Tibial artery (tissue), 4 donors: ENCODE measurements around the gene ZNF511.

Experiments
- DNase-seq, 2 donors: peaks; one replicate each; pipeline ENCODE4 v3.0.0-alpha.2; 2019
- H3K27ac ChIP-seq, 2 donors: fragments of 200-600 bp; sonication (generic) in 1 of 2; 1 replicate in 1 of 2; 2 replicates in 1 of 2; pipeline ENCODE4 v1.5.1; 2018 to 2019; ENCODE audit warnings: mild to moderate bottlenecking in 1 of 2
- H3K27me3 ChIP-seq, 2 donors: fragments of 200-600 bp; sonication (generic) in 1 of 2; one replicate each; pipeline versions ENCODE4 v1.5.1 to v1.6.0; 2016 to 2019
- H3K36me3 ChIP-seq, 3 donors: fragments of 200-600 bp; sonication (generic) in 2 of 3; one replicate each; pipeline ENCODE4 v1.5.1; 2016 to 2019; ENCODE audit warnings: mild to moderate bottlenecking in 2 of 3
- H3K4me1 ChIP-seq, 4 donors: fragments of 200-600 bp; sonication (generic) in 2 of 4; 1 replicate in 3 of 4; 2 replicates in 1 of 4; pipeline ENCODE4 v1.5.1; 2016 to 2019
- H3K4me3 ChIP-seq, 2 donors: fragments of 200-600 bp; sonication (generic) in 1 of 2; 1 replicate in 1 of 2; 2 replicates in 1 of 2; pipeline ENCODE4 v1.5.1; 2018 to 2019; ENCODE audit warnings: mild to moderate bottlenecking in 2 of 2
- H3K9me3 ChIP-seq, 3 donors: fragments of 200-600 bp; sonication (generic) in 1 of 3; one replicate each; pipeline ENCODE4 v1.5.1; 2016 to 2019
- CTCF ChIP-seq, 2 experiments: fragments of 200-600 bp in 1 of 2; fragments of 450-650 bp in 1 of 2; IDR thresholded peaks; one replicate each; pipeline ENCODE4 v1.5.1; 2017 to 2019; ENCODE audit warnings: antibody characterized with exemption in 2 of 2, mild to moderate bottlenecking in 1 of 2, moderate library complexity in 1 of 2
- intact Hi-C: fragments of 100-400 bp; cut with DNase I; formaldehyde crosslinking; loops from one replicate; pipeline ENCODE4 v1.15.0; 2023; ENCODE audit warnings: low total_unique reads

Gene ZNF511

DNA sequence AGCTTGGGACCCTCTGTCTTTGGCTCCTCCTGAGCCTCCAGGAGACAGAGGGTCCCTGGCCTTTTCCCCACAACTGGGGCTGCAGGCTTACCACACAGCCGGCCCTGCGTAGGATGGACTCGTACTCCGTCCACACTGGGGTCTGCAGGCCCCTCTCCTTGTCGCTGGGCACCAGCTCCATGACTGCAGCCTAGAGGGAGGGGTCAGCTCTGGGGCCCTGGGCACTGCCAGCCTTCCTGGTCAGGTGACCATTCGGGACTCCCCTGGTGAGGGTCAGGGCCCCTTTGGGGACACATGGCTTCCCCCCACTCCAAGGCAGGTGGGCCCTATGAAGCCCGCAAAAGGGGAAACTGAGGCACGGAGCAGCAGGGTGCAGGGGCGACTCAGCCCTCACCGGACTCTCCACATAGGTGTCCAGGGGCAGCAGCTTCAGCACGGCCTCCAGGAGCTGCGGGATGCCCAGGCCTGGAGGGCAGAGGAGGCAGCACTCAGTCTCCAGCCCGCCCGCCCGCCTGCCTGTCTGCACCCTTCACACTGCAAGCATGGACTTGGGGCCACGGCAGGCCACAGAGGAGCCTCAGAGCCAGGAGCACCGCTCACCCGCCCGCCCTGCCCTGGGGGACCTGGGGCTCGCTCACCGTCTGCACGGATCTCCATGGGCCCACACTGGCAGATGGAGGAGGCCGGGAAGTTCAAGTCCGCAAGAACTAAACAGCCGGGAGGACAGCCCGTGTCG lies 48.0 kb downstream of the ZNF511 start:
- TF ChIP-seq CTCF (IDR thresholded peaks at IDR 0.05) = no peak

DNA sequence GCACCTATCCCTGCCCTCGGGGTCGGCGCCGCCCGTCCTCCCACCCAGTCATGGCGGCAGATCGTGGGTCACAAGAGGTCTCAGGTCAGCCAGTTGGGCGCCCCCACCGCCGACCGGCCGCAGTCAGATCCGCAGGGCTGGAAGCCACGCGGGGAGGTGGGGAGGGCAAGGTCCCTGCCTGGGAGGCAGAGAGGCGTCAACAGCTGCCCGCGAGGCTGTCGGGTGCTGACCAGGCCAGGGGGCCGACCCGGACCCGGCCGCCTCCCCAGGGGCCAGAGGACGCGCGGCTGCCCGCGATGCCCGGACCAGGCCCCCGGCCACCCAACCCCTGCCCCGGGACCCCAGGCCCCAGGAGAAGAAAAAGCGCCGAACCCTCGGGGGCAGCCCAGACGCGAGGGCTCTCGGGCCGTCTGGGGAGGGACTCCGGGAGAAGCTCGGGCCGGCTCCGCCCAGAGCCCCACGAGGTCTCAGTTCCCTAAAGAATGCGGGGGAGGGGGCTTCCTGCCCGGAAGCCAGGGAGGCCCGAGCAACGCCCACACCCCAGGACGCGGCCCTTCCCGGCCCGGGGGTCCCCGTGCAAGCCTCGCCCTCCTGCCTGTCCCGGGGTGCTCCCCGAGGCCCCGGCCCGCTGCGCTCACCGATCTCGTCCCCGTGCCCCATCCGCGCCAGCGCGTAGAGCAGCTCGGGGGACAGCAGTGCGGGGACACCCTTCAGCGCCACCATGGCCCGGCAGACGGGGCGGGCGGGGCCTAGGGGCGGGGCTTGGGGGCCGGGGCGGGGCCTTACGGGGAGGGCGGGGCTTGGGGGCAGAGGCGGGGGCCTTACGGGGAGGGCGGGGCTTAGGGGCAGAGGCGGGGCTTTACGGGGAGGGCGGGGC lies 48.8 kb downstream of the ZNF511 start, which contains the start of gene FUOM:
Gene FUOM (minus strand): TSS at position 735 of the 877 bp plus-strand sequence. CDS start 12 bp downstream, at position 723.
- H3K4me1 ChIP-seq = peaks cover 0 to 26% (median 16%) of the 10 kb centered on the region in 4 donors
- H3K27ac ChIP-seq = peak within 1 kb of the TSS; percentile 58 to 60
- no peak for TF ChIP-seq CTCF (IDR thresholded peaks at IDR 0.05)

More for the DNA sequence above, 48.0 kb downstream of the ZNF511 start:
- H3K9me3 ChIP-seq = no peaks in the 10 kb centered on the region
- intact Hi-C loops = no loop called here
- peak overlapping the region; percentile 56 to 74 for H3K4me3 ChIP-seq
- H3K27ac ChIP-seq = no peak overlapping the region
- peaks cover 0 to 26% (median 16%) of the 10 kb centered on the region in 4 donors for H3K4me1 ChIP-seq
- H3K27me3 ChIP-seq = peaks cover 0 to 12% of the 10 kb centered on the region in 2 donors
- H3K36me3 ChIP-seq = peaks cover 0 to 7% (median 6%) of the 10 kb centered on the region in 3 donors
- DNase-seq = no peak

DNA sequence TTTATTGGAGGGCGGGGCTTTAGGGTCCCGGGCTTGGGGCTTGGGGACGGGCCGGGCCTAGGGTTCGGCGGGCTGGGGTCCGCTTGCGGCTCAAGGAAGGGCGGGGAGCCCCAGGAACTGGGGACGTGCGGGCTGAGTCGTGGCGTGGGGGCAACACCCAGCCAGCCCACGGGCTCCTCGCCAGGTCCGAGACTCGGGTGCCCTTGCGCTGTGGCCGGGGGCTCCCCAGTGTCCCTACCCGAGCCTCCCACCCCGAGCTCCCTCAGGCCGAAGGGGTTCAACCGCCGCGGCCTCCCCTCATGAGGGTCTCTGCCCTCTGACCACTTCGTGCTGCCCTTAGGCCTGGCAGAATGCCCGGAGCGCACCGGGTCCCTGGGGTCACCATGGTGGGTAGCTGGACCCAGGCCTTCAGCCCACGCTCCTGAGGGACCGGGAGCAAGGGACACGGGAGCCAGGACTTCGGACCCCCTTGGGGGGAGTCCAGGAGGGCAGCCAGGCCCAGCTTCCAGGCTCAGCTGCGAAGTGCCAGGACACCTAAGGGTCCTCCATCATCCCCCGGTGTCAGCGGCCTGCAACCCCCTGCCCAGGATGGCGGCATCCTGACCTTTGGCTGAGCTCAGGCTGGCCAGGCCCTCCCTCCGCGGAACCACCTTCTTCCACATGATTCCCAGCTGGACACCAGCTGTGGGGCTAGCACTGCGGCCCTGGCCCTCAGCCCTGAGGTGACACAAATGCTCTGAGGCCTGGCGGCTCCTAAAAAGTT lies 49.6 kb downstream of the ZNF511 start:
- H3K36me3 ChIP-seq = peaks cover 0 to 23% (median 22%) of the 10 kb centered on the region in 3 donors
- H3K27ac ChIP-seq = no peak overlapping the region
- peaks cover 0 to 26% (median 16%) of the 10 kb centered on the region in 4 donors for H3K4me1 ChIP-seq
- TF ChIP-seq CTCF (IDR thresholded peaks at IDR 0.05) = no peak
- H3K27me3 ChIP-seq = peaks cover 0 to 5% of the 10 kb centered on the region in 2 donors
- H3K9me3 ChIP-seq = no peaks in the 10 kb centered on the region
- peak overlapping the region; percentile 56 to 74 for H3K4me3 ChIP-seq
- no peak for DNase-seq
- intact Hi-C loops = no loop called here

More for the DNA sequence above, 48.8 kb downstream of the ZNF511 start, which contains the start of gene FUOM:
- Histone ChIP-seq H3K27me3 (peaks cover 0 to 5% of the 10 kb centered on the region in 2 donors), H3K4me3 (peak within 1 kb of the TSS; percentile 56 to 74), H3K9me3 (no peaks in the 10 kb centered on the region), H3K36me3 (peaks cover 0 to 15% (median 14%) of the 10 kb centered on the region in 3 donors)
- intact Hi-C loops = no loop called here
- DNase-seq = no peak

GRCh38 chr10:133358925-133359310 lies 50.2 kb downstream of the ZNF511 start:
- Histone ChIP-seq H3K4me1 (peaks cover 0 to 26% (median 16%) of the 10 kb centered on the region in 4 donors), H3K36me3 (peaks cover 0 to 28% (median 26%) of the 10 kb centered on the region in 3 donors), H3K27ac (no peak overlapping the region), H3K4me3 (no peak overlapping the region), H3K27me3 (peaks cover 0 to 5% of the 10 kb centered on the region in 2 donors), H3K9me3 (no peaks in the 10 kb centered on the region)
- intact Hi-C loops = no loop called here
- DNase-seq = no peak
- no peak for TF ChIP-seq CTCF (IDR thresholded peaks at IDR 0.05)

- Histone ChIP-seq H3K27ac (no peak overlapping the region), H3K36me3 (peaks cover 6 to 34% (median 33%) of the 10 kb centered on the region in 3 donors), H3K27me3 (peaks cover 0 to 5% of the 10 kb centered on the region in 2 donors), H3K4me1 (peaks cover 0 to 26% (median 16%) of the 10 kb centered on the region in 4 donors), H3K9me3 (no peaks in the 10 kb centered on the region), H3K4me3 (no peak overlapping the region)
- intact Hi-C loops = no loop called here
- no peak for DNase-seq
- TF ChIP-seq CTCF (IDR thresholded peaks at IDR 0.05) = no peak
These were observed 50.8 kb downstream of the ZNF511 start for GRCh38 chr10:133359554-133359971.
